BLaER1 treated with 17β-estradiol and CSF1 and Interleukin-3, amounts not matched to agents 10 nM and 100 nM (cell line): ENCODE data around the gene PGM2.

Experiments
- H3K27ac ChIP-seq, 11 experiments: shearing (Covaris generic); formaldehyde crosslinking; 2 replicates each; pipeline ENCODE4 v1.8.1; 2022
- H3K27me3 ChIP-seq, 11 experiments: shearing (Covaris generic); formaldehyde crosslinking; 2 replicates each; pipeline ENCODE4 v1.8.1; 2022
- H3K36me3 ChIP-seq, 11 experiments: shearing (Covaris generic); formaldehyde crosslinking; 2 replicates each; pipeline ENCODE4 v1.8.1; 2022
- H3K4me1 ChIP-seq, 10 experiments: shearing (Covaris generic); formaldehyde crosslinking; 2 replicates each; pipeline ENCODE4 v1.8.1; 2022
- H3K4me2 ChIP-seq, 11 experiments: shearing (Covaris generic); formaldehyde crosslinking; 2 replicates each; pipeline ENCODE4 v1.8.1; 2022
- H3K4me3 ChIP-seq, 10 experiments: shearing (Covaris generic); formaldehyde crosslinking; 2 replicates each; pipeline ENCODE4 v1.8.1; 2022
- H3K9ac ChIP-seq, 11 experiments: shearing (Covaris generic); formaldehyde crosslinking; 2 replicates each; pipeline ENCODE4 v1.8.1; 2022
- H3K9me3 ChIP-seq, 11 experiments: shearing (Covaris generic); formaldehyde crosslinking; replicated peaks in 1 of 11; 2 replicates each; pipeline ENCODE4 v1.8.1; 2022
- H4K20me1 ChIP-seq, 11 experiments: shearing (Covaris generic); formaldehyde crosslinking; 2 replicates each; pipeline ENCODE4 v1.8.1; 2022
- Cebpa-rat ChIP-seq, 11 experiments: shearing (Covaris generic); IDR thresholded peaks; 2 replicates each; pipeline ENCODE4 v1.8.1; 2022

PGM2 gene

DNA sequence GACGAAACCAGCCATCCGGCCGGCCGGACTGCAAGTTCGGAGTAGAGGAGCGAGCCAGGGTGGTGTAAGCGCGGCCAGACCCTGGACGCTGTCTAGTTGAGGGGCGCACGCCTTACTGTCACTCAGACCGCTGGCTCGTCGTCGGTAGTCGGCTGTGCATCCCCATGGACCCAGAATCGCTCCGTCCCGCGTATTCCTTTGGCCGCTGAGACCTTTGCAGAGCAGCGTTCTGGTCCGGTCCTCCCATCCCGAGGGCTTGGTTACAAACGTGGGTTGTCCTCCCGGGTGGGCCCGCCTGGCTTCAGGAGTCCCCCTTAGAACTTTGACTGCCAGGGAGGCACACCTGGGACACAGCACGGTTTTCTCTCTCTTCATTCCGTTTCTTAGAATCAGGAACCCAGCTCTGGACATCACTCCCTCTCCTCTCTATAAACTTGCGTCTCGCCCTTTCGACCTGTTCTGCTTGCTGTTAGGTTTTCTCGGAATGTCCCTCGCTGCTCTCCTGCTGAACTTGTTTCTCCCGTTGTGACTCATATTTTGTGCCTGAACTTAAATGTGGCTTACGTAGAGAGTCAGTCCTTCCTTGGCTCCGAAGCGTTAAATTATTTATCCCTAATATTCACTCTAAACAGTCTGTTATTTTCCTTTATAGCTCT, 672 bp downstream of the PGM2 start:
- Histone ChIP-seq H3K36me3 (peaks cover 24 to 30% (median 24%) of the 10 kb centered on the region in 11 experiments), H3K4me2 (peak overlapping the region; percentile 81 to 98 (median 91)), H3K4me3 (peak overlapping the region; percentile 78 to 99 (median 91)), H3K27ac (peak overlapping the region in 10 of 11 experiments; percentile 55 to 85 (median 80); a peak in 20 of 22 replicates), H3K4me1 (peaks cover 25 to 41% (median 33%) of the 10 kb centered on the region in 10 experiments), H3K27me3 (no peaks in the 10 kb centered on the region), H3K9me3 (no peaks in the 10 kb centered on the region), H3K9ac (peak overlapping the region; percentile 78 to 89 (median 85)), H4K20me1 (peaks cover 0 to 15% (median 0%) of the 10 kb centered on the region in 11 experiments; a peak in 5 of 22 replicates)
- TF ChIP-seq Cebpa-rat (IDR thresholded peaks at IDR 0.05): no peak

DNA sequence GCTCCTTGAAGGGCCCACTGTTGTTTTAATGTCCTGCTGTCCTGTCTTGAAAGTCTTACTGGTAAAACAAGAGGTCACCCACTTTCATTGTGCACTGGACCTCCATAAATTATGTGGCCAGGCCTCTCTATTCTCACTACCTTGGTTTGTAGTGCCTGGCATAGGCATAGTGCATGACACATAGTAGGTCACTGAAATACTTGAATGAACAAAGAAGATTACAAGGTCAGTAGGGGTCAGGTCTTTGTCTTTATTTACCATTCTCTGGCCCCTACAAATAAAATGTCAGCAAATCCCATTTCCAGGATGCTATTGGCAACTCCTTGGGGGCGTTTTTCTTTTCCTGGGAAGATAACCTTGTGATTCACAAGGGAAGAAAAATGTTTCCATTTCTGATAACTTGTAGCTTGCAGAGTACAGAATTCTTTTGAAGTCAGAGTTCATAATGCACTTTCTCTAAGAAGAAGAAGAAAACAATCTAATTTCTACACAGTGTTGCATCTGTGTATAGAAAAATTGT, 1.4 kb downstream of the PGM2 start:
- H3K4me2 ChIP-seq: peak overlapping the region; percentile 81 to 98 (median 91)
- peak overlapping the region; percentile 78 to 99 (median 91) for H3K4me3 ChIP-seq
- peaks cover 31 to 37% (median 31%) of the 10 kb centered on the region in 11 experiments for H3K36me3 ChIP-seq
- H3K4me1 ChIP-seq: peaks cover 25 to 41% (median 33%) of the 10 kb centered on the region in 10 experiments
- peak overlapping the region in 10 of 11 experiments; percentile 80 to 89 (median 85); a peak in 19 of 22 replicates for H3K9ac ChIP-seq
- H3K27me3 ChIP-seq: no peaks in the 10 kb centered on the region
- no peak for TF ChIP-seq Cebpa-rat (IDR thresholded peaks at IDR 0.05)
- H3K9me3 ChIP-seq: no peaks in the 10 kb centered on the region
- H3K27ac ChIP-seq: no peak overlapping the region
- peaks cover 0 to 15% (median 0%) of the 10 kb centered on the region in 11 experiments; a peak in 5 of 22 replicates for H4K20me1 ChIP-seq

DNA sequence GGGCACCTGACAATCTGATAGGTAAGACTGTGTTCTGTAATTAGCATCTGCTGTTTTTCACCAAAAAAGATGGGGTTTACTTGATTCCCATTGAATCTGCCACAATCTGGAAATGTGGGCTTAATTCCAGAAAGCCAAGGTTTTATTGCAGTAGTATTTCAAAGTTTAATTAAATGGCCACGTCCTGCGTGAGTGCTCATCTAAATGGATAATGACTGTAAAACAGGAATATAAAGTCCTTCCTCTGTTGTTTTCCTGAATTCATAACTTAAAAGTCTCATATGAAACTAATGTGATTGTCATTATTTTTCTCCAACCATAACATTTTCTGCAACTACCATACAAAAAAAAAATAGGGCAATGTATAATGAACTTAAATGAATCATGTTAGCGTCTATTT, 2.4 kb downstream of the PGM2 start:
- Histone ChIP-seq H3K9me3 (no peaks in the 10 kb centered on the region), H3K27ac (no peak overlapping the region), H3K4me2 (peak overlapping the region in 10 of 11 experiments; percentile 81 to 98 (median 92); a peak in 17 of 22 replicates), H3K4me1 (peaks cover 25 to 41% (median 33%) of the 10 kb centered on the region in 10 experiments), H4K20me1 (peaks cover 0 to 15% (median 0%) of the 10 kb centered on the region in 11 experiments; a peak in 5 of 22 replicates), H3K9ac (no peak overlapping the region), H3K4me3 (no peak overlapping the region), H3K27me3 (no peaks in the 10 kb centered on the region), H3K36me3 (peaks cover 36 to 47% (median 41%) of the 10 kb centered on the region in 11 experiments)
- TF ChIP-seq Cebpa-rat (IDR thresholded peaks at IDR 0.05): no peak

DNA sequence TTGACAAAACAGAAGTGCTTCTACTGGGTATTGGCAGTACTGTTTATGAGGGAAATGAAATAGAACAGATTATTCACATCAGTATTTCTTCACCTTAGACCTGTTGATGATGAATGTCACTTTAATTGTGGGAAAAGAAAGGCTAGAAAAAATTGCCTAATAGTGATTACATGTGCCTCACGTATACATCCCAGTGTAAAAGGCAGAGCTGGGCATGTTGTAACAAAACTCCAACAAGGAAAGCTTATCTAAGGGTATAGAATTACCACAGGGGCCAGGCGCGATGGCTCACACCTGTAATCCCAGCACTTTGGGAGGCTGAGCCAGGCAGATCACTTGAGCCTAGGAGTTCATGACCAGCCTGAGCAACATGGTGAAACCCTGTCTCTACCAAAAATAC, 4.2 kb downstream of the PGM2 start:
- Histone ChIP-seq H3K4me3 (no peak overlapping the region), H3K27ac (no peak overlapping the region), H3K9me3 (no peaks in the 10 kb centered on the region), H3K27me3 (no peaks in the 10 kb centered on the region), H3K4me2 (0 out of 22 replicates have a peak overlapping the region, but pooled peaks of 1 of the 11 experiments have one; percentile 8), H3K9ac (no peak overlapping the region), H4K20me1 (peaks cover 0 to 15% (median 0%) of the 10 kb centered on the region in 11 experiments; a peak in 5 of 22 replicates), H3K36me3 (peaks cover 45 to 65% (median 59%) of the 10 kb centered on the region in 11 experiments), H3K4me1 (peaks cover 17 to 32% (median 25%) of the 10 kb centered on the region in 10 experiments)
- no peak for TF ChIP-seq Cebpa-rat (IDR thresholded peaks at IDR 0.05)

DNA sequence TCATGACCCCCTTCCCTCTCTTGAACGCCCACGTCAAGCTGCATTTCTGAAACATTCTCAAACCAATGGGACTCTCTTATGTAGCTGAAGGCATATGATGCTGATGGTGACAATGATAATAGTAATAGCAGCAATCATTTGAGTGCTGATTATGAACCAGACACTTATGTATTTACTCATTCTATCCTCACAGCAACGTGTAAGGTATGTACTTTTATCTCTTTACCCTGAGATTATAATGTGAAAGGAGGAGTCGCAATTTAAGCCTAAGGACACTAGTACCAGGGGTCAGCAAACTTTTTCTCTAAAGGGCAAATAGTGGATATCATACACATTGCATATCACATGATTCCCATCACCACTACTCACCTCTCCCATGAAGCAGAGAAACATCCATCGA, 8.5 kb downstream of the PGM2 start:
- no peak overlapping the region for H3K27ac ChIP-seq
- H3K4me2 ChIP-seq: no peak overlapping the region
- H3K4me3 ChIP-seq: no peak overlapping the region
- peaks cover 64 to 99% (median 89%) of the 10 kb centered on the region in 11 experiments for H3K36me3 ChIP-seq
- H3K27me3 ChIP-seq: no peaks in the 10 kb centered on the region
- no peaks in the 10 kb centered on the region for H3K9me3 ChIP-seq
- no peak for TF ChIP-seq Cebpa-rat (IDR thresholded peaks at IDR 0.05)
- H3K4me1 ChIP-seq: peaks cover 17 to 38% (median 22%) of the 10 kb centered on the region in 10 experiments
- H4K20me1 ChIP-seq: peaks cover 0 to 4% (median 0%) of the 10 kb centered on the region in 11 experiments; a peak in 1 of 22 replicates
- H3K9ac ChIP-seq: no peak overlapping the region

DNA sequence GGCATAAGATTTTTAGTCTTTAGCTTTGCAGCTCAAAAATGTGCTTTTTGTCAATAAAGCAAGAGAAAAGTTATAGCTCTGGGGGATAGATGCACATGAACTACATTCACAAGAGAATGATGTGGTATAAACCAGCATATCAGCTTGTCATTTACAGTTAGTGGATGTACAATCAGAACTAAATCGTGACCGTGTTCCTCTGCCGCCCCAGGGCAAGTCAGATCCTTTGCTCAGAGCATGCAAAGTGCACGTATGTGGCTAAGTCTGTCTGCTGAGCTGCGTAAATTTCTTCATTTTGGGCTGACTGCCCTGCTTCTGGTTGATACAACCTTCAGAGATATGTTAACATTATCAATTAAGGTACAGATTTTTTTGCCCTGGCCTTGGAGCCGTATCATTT, 9.3 kb downstream of the PGM2 start:
- no peak overlapping the region for H3K4me3 ChIP-seq
- H3K27me3 ChIP-seq: no peaks in the 10 kb centered on the region
- H3K4me1 ChIP-seq: peaks cover 17 to 33% (median 19%) of the 10 kb centered on the region in 10 experiments
- no peaks in the 10 kb centered on the region for H3K9me3 ChIP-seq
- H3K36me3 ChIP-seq: peaks cover 63 to 99% (median 89%) of the 10 kb centered on the region in 11 experiments
- no peak for TF ChIP-seq Cebpa-rat (IDR thresholded peaks at IDR 0.05)
- H3K27ac ChIP-seq: no peak overlapping the region
- peaks cover 0 to 4% (median 0%) of the 10 kb centered on the region in 11 experiments; a peak in 1 of 22 replicates for H4K20me1 ChIP-seq
- H3K9ac ChIP-seq: no peak overlapping the region
- H3K4me2 ChIP-seq: no peak overlapping the region

DNA sequence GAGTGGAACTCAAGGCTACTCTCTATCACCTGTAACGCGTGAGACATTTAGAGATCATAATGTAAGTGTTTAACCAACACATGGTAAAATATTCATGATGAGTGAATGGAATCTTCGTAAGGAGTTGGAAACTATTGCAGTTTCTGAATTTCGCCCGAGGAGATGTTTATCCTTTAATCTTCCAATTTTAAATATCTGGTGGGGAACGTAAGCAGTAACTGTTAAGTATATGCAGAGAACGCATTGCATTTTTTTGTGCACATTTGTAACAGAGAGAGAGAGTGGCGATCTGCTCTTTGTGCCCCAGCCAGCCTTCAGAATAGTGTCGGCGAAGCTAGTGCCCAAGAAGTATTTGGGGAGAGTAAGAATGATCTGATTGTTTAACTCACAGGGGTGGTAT, 9.8 kb downstream of the PGM2 start:
- Histone ChIP-seq H3K36me3 (peaks cover 61 to 99% (median 88%) of the 10 kb centered on the region in 11 experiments), H3K9me3 (no peaks in the 10 kb centered on the region), H3K4me1 (peaks cover 17 to 33% (median 19%) of the 10 kb centered on the region in 10 experiments), H3K4me3 (no peak overlapping the region), H4K20me1 (peaks cover 0 to 4% (median 0%) of the 10 kb centered on the region in 11 experiments; a peak in 1 of 22 replicates), H3K27me3 (no peaks in the 10 kb centered on the region), H3K27ac (no peak overlapping the region), H3K4me2 (peak overlapping the region in 3 of 11 experiments; percentile 63 to 78 (median 75); a peak in 4 of 22 replicates), H3K9ac (no peak overlapping the region)
- TF ChIP-seq Cebpa-rat (IDR thresholded peaks at IDR 0.05): no peak

DNA sequence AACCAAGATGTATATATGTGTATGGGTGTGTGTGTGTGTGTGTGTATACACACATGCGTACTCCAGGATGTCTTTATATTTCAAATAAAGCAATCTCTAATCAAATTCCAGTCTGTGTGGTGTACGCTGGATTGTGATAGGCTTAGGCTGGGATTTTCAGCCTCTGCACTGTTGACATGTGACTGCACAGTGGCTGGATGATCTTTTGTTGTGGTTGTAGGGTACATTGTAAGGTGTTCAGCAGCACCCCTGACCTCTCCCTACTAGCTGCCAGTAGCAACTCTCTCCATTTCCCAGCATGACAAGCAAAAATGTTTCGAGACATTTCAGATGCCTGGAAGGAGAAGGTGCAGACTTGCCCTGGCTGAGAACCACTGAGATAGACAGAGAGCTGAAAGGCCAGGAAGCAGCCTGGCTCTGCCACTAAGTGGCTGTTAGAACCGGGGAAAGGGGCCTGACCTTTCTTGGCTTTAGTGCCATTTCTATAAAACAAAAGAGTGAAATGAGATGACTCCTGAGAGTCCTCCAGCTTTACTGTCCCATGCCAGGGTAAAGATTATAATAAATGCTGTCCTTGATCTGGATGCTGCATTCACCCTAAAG, 10.5 kb downstream of the PGM2 start:
- H3K9ac ChIP-seq: 0 out of 22 replicates have a peak overlapping the region, but pooled peaks of 2 of the 11 experiments have one; percentile 2 to 4
- no peaks in the 10 kb centered on the region for H3K27me3 ChIP-seq
- no peaks in the 10 kb centered on the region for H3K9me3 ChIP-seq
- no peak overlapping the region; a peak in 1 of 20 replicates for H3K4me3 ChIP-seq
- peak overlapping the region; percentile 57 to 78 (median 71) for H3K4me2 ChIP-seq
- H3K36me3 ChIP-seq: peaks cover 61 to 99% (median 87%) of the 10 kb centered on the region in 11 experiments
- peaks cover 17 to 33% (median 19%) of the 10 kb centered on the region in 10 experiments for H3K4me1 ChIP-seq
- peaks cover 0 to 4% (median 0%) of the 10 kb centered on the region in 11 experiments; a peak in 1 of 22 replicates for H4K20me1 ChIP-seq
- H3K27ac ChIP-seq: peak overlapping the region in 7 of 11 experiments; percentile 2 to 52 (median 11); a peak in 8 of 22 replicates
- TF ChIP-seq Cebpa-rat (IDR thresholded peaks at IDR 0.05): no peak
